Activated T-helper 1 cell treated with anti-CD3 and anti-CD28 coated beads, Interleukin-2, amount 50 U/mL, for 16 hours (primary cell): Measurements from ENCODE around the gene ZC3H12D.
"Not testable (repeated sequence)": the region's sequence is repeated elsewhere in the genome, so short reads cannot be mapped to it uniquely, and the experiment has no call there.

Source experiments
- DNase-seq, 2 donors: peaks; one replicate each; pipeline ENCODE4 v3.0.0-alpha.2; 2020; ENCODE audit warnings: low read depth in 1 of 2, low spot score in 1 of 2

ZC3H12D gene

DNA sequence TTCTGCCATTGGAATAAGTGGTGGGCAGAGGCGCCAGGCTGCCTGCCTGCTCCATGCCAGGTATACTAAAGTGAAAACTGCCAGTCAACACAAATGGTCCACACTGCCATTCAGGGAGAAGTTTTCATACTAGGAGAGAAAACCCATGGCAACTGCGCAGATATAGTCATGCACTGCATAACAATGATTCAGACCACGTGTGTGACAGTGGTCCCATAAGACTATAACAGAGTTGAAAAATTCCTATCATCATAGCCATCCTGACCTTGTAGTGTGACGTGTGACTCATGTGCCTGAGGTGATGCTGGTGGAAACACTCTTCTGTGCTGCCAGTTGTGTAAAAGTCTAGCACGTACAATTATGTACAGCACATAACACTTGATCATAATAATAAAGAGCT is 25.1 kb downstream of the ZC3H12D start:
- no peak for DNase-seq

DNA sequence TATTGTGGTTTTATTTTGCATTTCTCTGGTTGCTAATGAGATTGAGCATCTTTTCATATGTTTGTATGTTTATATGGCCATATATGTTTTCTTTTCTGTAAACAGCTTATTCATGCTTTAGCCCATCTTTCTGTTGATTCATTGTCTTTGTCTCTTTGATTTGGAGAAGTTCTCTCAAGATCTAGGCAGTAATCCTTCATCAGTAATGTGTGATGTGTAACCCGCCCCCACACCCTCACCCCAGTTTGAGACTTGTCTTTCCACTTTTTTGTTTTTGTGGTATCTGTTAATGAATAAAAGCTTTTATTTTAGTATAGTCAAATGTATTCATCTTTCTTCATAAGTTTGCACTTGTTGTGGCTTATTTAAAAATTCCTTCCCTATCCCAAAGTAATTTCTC is 26.0 kb downstream of the ZC3H12D start:
- DNase-seq = no peak

DNA sequence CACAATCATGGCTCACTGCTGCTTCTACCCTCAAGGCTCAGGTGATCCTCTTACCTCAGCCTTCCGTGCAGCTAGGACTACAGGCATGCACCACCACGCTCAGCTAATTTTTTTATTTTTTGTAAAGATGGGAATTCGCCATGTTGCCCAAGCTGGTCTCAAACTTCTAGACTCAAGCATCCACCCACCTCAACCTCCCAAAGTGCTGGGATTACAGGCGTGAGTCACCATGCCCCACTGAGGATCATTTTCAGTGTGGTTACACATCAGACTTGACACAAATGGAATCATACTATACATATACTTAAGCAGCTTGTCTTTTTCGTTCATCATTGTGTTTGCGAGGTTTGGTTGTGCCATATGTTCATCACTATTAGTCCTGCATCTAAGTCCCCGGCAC is 26.6 kb downstream of the ZC3H12D start:
- no peak for DNase-seq

DNA sequence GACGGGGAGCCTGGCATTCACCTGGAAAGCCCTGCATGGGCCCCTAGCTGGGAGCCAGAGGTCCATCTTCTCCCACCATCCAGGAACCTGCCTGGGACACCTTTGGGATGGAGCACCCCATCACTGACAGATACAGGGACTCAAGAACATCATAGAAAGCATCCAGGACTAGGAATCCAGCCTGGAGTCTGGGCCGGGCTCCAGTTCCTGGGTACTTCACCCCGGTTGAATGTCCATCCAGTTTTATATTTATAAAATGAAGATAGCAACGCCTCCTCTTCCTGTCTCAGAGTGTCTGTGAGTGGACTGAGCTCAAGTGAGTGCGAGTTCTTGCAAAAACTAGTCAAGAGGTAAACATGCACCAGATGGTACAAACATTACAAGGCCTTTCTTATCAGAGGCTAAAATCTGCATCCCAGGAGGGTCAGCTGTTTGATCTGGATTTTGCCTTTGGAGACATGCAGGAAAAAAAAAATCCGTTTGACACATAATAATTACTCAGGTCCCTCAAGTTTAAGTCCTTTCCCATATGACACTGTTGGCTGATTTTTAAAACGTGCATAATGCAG is 27.4 kb downstream of the ZC3H12D start:
- DNase-seq = no peak

DNA sequence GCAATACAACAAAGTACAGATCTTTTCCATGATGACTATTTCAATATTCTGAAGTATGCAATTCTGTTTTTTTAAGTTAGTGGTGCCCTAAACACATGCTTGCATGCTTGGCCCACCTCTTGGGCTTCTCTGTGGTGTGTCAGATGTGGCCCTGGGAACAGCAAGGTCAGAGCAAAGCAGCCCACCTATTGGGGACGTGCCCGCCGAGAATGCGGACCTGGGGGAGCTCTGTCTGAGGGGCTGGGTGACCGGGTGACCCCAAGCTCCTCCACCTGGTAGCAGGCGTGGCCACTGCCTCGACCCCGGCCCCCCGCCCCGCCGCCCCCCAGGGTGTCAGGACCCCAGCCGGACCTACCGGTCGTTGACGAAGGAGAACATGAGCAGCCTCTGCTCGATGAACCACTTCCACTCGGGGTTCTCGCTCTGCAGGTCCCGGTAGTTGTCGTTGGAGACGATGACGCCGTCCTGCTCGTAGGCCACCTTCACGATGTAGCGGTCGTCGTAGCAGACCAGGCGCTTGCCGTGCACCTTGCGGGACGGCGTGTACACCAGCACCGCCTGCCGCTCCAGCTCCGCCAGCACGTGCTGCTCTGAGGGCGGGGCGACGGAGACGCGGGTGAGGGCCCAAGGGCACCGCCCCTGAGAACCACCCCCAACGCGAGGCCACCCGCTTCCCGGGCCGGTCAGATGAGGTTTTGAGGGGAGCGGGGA is 28.3 kb downstream of the ZC3H12D start:
- no peak for DNase-seq

DNA sequence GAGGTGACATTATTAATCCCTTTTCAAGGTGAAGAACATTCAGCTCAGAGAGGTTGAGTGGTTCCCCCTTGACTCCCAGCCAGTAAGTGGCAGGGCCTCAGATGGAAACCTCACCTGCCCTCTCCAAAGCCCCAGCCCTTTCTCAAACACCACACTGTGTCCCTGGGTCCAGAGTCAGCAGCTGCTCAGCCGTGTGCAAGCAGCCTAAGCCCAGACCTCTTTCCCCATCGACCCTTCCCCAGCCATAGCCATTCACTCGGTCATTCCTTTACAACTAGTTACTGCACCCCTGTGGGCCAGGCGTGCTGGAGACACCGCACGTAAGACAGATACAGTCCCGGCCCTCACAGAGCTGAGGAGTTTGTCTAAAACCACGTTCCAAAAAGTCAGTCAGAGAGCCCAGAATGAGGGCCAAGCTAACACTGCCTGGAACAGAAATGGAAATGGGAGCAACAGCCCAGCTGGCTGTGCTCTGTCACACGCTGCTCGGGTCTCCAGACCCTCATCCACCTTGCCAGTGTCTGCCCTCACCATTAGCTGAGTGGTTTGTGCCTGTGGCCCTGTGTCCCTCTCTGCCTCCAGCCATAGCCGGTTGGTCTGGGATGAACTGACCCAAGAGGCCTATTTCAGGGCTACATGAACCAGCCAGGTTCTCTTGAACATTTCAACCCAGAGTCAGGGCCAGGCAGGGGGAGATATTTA is 29.6 kb downstream of the ZC3H12D start:
- no peak for DNase-seq

DNA sequence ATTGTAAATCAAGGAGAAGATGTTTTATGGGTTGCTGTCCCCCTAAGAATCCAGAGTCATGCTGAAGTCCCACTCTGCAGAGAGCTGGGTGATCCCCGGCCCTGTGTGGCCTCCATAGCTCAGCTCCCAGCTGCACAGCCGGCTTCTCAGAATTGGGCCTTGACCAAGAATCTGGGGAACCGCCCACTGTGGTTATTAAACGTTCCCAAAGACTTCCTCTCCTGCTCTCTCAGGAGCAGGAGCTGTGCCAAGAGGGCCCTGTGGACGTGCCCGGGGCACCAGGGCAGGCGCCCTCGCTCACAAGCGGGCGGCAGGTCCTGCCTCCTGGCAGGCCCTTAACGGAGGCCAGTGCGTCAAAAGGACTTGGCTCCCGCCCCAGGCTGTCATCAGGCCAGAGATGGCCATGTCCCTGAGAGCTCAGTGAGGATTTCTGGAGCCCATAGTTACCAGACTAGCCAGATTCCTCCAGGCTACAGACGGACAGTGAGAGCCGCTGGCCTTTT is 30.4 kb downstream of the ZC3H12D start:
- DNase-seq = no peak

DNA sequence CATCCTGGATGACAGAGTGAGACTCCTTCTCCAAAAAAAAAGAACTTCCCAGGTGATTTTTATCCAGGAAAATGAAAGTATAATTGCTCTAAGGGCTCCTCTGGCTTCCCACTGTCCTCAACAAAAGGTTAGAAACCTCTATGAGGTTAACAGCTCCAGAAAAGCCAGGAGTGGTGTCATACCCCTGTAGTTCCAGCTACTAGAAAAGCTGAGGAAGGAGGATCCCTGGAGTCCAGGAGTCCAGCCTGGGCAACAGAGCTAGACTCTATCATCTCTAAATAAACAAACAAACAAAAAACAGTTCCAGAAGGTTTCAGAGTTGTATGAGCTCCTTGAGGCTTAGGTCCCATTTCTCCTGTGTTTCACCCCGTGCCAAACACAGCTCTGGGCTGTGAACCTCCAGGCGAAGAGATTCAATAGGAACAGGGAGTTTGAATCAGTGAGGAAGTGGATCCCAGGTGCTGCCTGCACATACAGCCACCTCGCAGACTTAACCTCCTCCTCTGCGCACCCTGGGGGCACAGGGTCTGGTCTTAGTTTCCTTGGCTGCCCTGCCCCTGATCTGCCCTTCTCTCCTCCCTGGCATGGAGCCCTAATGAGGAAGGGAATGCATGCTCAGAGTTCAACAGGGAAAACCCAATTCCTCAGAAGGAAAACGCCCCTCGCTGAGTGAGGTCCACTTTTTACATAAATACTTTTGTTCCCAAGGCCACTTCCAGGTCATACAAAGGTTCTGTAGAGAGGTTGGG is 31.0 kb downstream of the ZC3H12D start:
- no peak for DNase-seq

DNA sequence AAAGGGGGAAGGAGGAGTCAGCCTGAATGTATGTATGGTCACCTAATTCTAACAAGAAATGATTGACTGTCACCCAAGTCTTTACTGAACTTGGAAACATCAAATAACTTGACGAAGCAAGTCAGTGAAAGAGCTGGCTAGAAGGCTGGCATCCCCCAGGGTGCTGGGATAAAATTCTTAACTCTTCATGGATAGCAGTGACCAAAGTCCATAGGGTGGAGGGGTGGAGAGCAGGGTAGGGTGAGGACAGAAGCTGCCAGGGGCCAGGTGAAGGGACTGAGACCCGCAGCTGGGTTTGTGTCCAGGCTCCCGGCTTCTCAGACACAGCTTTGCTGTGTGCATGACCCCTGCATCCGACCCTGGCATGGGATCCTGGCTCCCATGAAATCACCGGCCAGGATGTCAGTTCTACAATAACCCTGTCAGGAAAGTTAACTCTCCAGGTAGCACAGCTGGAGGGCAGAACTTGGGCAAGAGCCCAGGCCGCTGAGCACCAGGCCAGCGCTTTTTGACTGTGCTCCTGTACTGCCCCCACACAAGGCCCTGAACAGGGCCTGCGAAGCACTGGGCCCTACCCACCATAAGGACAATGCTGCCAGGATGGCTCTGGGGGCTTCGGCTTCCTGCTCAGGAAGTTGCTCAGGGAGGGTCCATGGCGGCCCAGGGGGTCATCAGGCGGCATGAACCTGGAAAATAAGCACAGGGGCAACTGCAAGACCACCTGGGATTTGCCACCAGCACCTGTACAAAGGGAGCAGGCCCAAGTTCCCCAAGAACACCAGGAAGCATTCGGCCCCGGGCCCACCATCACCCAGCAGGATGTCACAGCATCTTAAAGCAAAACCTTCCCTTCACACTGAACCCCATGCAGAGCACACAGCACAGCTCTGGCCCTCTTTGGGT is 32.5 kb downstream of the ZC3H12D start:
- no peak for DNase-seq

DNA sequence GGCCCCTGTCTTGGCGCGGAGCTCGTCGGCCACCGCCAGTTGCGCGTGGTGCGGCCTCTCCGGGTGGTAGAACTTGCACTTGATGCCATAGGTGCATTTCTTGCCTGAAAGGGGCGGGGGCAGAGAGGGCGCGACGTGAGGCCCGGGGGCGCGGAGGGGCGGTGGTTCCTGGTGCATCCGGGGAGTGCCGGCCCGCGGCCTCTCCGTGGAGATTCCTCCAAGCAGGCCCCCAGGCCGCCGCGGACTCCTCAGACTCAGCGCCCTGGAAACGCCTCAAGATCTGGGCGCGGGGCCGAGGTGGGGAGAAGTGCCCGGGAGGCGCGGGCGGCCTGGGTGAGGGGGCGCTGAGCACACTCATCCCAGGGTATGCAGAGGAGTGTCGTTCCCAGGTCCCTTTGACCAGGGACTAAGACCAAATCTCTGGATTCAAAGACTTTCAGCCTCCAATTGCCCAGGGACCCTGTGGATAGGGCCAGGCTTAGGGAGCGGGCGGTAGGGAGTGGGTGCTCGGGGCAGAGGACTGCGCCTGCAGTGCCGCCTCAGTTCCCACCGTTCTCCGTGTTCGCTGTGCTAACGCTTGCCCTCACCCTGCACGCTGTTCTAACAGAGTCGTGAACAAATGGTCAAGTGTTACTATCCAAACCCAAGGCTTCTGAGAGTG is 33.3 kb downstream of the ZC3H12D start:
- DNase-seq = no peak

DNA sequence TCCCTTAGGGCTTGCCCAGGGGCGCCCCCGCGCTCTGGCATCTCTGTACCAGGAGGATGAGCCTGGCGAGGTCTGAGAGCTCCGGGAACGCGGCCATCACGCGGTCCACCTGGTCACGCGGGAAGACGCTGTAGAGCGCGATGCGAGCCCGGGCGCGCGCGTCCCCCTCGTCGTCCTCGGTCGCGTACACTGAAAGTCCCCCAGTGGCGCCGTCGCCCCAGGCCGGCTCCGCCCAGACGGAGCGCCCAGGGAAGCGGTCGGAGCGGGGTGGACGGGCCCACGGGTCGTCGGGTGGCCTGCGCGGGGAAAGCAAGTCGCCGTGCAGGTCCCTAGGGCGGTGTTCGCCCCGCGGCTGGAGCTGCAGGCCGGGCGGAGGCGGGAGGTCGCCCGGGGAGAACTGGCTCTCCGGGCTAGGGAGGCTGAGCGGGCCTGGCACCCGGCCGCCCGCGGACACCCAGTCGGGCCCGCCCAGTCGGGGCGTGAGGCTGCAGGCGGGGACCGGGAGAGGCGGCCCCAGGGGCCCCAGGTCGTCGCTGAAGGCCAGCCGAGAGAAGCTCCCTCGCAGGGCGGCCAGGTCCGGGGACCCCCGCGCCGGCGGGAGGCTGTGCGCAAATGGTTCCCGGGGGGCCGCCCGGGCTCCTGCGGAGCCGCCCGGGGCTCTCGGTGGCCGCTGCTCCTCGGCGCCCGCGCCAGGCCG is 34.0 kb downstream of the ZC3H12D start:
- DNase-seq = no peak

DNA sequence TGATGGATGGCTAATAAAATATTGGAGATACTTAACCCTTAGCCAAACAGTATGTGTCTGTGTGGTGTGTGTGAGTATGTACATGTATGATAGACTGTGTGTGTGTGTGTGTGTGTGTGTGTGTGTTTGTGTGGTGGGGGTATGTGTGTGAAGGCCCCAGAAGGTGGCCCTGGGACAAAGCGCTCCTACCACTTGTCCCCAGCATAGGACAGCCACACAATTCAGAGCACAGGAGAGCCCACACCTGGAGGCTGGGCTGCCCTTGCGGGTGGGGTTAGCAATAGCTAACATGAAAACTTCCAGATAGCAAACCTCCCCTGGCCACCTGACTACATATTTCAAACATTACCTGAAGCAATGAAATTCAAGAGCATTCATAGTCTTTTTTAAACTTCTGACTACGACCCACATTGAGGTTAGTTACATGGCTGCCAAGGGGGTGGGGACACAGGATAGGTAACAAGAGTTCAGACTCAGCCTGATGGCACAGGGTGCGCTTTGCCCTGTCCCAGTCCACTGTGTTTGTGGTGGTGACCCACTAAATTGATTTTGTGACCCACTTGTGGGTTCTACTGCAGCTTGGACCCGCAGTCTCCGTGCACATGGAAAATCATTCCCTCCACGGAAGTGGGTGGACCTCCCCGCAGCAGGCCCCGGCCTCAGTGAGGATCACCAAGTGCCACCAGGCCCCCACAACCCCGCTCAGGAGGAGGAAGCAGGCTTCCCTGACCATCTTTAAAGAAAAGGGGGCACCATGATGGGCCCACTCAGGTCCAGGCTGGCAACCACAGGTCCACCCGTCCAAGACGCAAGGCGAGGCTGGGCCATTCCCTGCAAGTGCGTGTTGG is 34.8 kb downstream of the ZC3H12D start:
- no peak for DNase-seq

DNA sequence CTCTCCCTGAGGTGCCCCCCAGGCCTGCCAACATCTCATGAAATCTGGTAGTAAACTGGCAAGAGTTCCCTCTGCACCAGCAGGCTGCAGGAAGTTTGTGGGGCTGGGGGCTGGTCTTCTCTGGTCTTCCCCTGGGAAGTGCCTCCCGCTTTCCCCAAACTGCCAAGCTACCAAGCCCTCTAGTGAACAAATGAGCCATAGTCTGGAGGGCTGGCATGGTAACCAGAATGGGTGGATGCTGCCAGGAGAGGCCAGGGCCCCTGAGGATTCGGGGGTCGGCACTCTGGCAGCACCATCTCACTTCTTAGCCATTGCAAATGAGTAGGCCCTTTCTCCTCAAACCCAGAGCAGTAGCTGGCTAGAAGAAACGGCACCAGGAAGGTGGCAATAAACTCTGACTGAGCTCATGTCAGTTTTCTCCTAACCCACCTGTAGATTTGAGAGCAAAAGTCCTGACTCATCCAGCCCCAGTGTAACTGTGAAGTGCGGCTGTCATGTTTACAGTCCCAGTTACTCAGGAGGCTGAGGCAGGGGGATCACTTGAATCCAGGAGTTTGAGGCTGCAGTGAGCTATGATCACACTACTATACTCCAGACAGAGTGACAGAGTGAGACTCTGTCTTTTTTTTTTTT is 35.9 kb downstream of the ZC3H12D start:
- DNase-seq = no peak

DNA sequence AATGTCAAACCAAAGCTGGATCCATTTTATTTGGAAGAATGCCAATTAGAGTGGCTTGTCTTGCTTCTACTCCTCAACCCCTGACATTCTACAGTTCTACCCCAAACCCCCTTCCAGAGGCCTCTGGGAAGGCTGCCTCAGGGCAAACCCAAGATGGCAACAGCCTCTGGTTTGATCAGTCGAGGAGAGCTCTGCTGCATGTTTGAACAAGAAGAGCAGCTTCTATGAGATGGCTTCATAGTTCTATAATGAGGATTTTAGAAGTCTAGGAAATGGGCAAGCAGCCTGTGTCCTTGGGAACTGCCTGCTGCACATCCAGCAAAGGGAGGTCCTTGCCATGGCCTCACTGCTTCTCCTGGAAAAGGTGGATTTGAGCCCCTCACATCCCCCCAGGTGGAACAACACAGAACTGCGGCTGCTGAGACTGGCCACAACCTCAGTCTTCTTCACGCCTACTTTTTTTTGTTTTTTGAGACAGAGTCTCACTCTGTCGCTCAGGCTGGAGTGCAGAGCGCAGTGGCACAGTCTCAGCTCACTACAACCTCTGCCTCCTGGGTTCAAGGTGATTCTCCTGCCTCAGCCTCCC is 37.9 kb downstream of the ZC3H12D start:
- DNase-seq = no peak

DNA sequence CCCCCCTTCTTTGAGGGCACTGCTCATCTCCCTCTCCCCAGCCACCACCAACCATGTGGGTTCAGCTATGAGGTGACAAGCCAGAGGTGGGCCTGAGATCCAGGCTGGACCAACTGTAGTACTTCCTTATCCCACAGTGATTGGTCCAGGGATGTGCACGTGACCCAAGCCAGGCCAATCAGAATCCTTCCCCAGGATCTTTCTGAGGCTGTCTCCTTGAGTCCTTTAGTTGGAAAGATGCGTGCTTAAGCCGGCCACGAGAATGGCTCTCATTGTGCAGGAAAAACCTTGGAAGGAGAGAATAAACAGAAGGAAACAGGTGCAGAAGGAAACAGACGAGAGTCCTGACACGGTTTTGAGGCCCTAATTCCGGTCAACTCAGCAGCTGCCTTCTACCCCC is 39.2 kb downstream of the ZC3H12D start:
- no peak for DNase-seq

DNA sequence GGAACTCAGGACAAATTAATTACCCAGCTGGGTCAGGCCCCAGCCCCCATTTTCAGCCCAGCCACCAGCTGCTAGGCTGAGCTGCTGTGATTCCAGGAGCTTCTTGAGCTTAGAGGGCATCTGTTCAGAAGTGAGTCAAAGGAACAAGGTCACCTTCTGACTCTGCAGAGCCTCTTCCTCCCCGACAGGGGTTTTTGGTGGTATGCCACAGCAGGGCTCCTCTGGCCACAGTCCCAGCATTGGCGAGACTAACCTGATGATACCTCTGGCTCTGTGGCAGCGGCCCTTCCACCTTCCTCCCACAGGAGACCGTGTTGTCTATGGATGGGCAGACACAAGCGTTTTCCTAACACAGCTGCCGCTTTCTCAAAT is 39.7 kb downstream of the ZC3H12D start:
- no peak for DNase-seq

DNA sequence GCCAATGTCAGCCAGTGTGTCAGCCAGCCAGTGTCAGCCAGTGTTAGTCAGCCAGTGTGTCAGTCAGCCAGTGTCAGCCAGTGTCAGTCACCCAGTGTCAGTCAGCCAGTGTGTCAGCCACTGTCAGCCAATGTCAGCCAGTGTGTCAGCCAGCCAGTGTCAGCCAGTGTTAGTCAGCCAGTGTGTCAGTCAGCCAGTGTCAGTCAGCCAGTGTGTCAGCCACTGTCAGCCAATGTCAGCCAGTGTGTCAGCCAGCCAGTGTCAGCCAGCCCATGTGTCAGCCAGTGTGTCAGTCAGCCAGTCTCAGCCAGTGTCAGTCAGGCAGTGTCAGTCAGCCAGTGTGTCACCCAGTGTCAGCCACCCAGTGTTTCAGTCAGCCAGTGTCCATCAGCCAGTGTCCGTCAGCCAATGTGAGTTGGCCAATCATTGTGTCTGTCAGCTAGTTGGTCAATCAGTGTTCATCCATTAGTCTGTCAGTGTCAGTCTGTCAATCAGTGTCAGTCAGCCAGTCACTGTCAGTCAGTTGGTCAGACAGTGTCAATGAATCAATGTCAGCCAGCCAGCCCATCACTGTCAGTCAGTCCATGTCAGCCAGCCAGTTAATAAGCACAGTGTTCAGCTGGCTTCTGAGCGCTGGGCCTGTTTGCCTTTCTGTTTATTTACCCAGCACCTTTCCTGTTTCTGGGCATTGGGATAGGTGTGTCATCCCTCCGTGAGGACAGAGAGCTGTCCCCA is 40.3 kb downstream of the ZC3H12D start:
- not testable (repeated sequence) for DNase-seq
